IPS DF 6.9 (cell line): ENCODE measurements around the gene PXDC1.
"Not testable (repeated sequence)": the region's sequence is repeated elsewhere in the genome, so short reads cannot be mapped to it uniquely, and the experiment has no call there.

Experiments used
- DNase-seq: peaks from one replicate; pipeline ENCODE4 v3.0.0-alpha.2; 2013; ENCODE audit warnings: low read depth, low spot score
- H3K27ac ChIP-seq: one replicate; pipeline ENCODE4 v1.5.1; 2013; ENCODE audit warnings: low read length, control low read depth
- H3K27me3 ChIP-seq: 2 replicates; pipeline ENCODE4 v1.6.1; 2013; ENCODE audit warnings: mild to moderate bottlenecking, low read length; ENCODE audit not compliant: control insufficient read depth, insufficient read depth
- H3K36me3 ChIP-seq: 2 replicates; pipeline ENCODE4 v1.6.1; 2013; ENCODE audit warnings: low read length; ENCODE audit not compliant: control insufficient read depth, insufficient read depth
- H3K4me1 ChIP-seq: 2 replicates; pipeline ENCODE4 v1.6.1; 2013; ENCODE audit warnings: low read length; ENCODE audit not compliant: control insufficient read depth, insufficient read depth
- H3K4me3 ChIP-seq: 2 replicates; pipeline ENCODE4 v1.5.1; 2013; ENCODE audit warnings: mild to moderate bottlenecking, low read length
- H3K9me3 ChIP-seq: 2 replicates; pipeline ENCODE4 v1.6.1; 2013; ENCODE audit warnings: low read length, inconsistent platforms; ENCODE audit not compliant: control insufficient read depth, insufficient read depth
- WGBS: extraction: QIAGEN DNeasy Blood & Tissue Kit; methylation state at CpG from one replicate; pipeline ENCODE4 v1.1.7; 2013; ENCODE audit warnings: mixed read lengths, missing lambda C conversion rate; ENCODE audit not compliant: insufficient read length, insufficient coverage; 5-methylcytosine and 5-hydroxymethylcytosine counted together

The PXDC1 gene

DNA sequence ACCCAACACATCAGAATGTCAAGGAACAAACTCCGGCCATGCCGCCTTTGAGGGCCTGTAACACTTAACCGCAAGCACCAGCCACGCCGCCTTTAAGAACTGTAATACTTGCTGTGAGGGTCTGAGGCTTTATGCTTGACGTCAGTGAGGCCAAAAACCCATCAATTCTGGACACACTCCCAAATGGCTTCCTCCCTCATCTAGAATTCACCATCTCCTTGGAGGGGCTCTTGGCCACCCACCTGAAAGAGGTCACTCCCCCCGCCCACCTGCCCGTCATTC lies 10.4 kb upstream of the PXDC1 start:
- no peak for DNase-seq
- WGBS, result no CpG with 5 or more reads among the region's 8 CpGs
- Histone ChIP-seq H3K4me1 (peaks cover 3% of the 10 kb centered on the region), H3K27ac (no peak overlapping the region), H3K36me3 (no peaks in the 10 kb centered on the region), H3K4me3 (no peak overlapping the region), H3K27me3 (no peaks in the 10 kb centered on the region), H3K9me3 (no peaks in the 10 kb centered on the region)

DNA sequence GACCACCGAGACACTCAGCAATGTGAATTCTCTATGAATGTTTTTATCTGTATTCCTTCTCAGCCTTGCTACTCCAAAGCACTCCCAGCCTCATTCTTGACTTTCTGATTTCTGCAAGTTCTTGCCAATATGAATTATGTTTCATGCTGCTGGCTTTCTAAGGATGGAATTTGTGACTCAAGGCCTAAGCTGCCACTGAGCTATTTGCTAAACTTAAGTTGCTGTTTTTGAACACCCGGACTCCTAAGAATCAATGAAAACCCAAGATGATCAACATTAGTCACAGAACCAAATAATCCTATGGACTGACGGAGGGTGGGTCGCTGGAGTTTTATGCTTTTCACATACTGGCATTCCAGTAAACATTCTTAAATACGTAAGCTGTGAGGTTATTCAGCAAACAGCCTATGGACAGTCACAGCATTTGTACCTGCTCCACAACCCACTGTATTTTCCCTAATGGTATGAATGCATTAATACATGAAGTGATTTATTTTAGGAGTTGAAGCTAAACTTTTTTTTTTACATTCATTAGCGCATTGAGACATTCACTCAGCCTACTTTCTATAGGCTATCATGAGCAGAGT lies 8.2 kb upstream of the PXDC1 start:
- H3K4me3 ChIP-seq, result no peak overlapping the region

DNA sequence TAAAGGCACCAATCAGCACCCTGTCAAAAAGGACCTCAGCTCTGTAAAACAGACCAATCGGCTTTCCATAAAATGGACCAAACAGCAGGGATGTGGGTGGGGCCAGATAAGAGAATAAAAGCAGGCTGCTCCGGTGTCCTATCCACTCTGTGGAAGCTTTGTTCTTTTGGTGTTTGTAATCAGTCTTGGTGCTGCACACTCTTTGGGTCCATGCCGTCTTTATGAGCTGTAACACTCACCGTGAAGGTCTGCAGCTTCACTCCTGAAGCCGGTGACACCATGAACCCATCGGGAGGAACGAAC lies 7.3 kb upstream of the PXDC1 start:
- H3K9me3 ChIP-seq, result no peaks in the 10 kb centered on the region
- DNase-seq, result no peak
- no peak overlapping the region for H3K27ac ChIP-seq
- H3K4me3 ChIP-seq, result no peak overlapping the region
- no peaks in the 10 kb centered on the region for H3K36me3 ChIP-seq
- peaks cover 1% of the 10 kb centered on the region; the same call in 1 of the 2 replicates for H3K4me1 ChIP-seq
- no peaks in the 10 kb centered on the region for H3K27me3 ChIP-seq
- no CpG with 5 or more reads among the region's 7 CpGs for WGBS

More for the DNA sequence above, 8.2 kb upstream of the PXDC1 start:
- H3K27ac ChIP-seq, result no peak overlapping the region
- peaks cover 3% of the 10 kb centered on the region for H3K4me1 ChIP-seq
- H3K36me3 ChIP-seq, result no peaks in the 10 kb centered on the region
- no peak for DNase-seq
- no peaks in the 10 kb centered on the region for H3K27me3 ChIP-seq
- WGBS, result no CpG with 5 or more reads among the region's 6 CpGs
- H3K9me3 ChIP-seq, result no peaks in the 10 kb centered on the region

DNA sequence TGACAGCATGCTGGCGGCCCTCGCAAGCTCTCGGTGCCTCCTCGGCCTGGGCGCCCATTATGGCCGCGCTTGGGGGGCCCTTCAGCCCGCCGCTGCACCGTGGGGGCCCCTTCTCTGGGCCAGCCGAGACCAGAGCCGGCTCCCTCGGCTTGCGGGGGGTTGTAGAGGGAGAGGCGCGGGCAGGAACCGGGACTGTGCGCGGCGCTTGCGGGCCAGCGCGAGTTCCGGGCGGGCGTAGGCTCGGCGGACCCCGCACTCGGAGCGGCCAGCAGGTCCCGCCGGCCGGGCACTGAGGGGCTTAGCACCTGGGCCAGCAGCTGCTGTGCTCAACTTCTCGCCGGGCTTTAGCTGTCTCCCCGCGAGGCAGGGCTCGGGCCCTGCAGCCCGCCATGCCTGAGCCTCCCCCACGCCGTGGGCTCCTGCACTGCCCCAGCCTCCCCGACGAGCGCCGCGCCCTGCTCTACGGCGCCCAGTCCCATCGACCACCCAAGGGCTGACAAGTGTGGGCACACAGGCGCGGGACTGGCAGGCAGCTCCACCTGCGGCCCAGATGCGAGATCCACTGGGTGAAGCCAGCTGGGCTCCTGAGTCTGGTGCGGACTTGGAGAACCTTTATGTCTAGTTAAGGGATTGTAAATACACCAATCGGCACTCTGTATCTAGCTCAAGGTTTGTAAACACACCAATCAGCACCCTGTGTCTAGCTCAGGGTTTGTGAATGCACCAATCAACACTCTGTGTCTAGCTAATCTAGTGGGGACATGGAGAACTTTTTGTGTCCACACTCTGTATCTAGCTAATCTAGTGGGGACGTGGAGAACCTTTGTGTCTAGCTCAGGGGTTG lies 6.7 kb upstream of the PXDC1 start:
- WGBS, result no CpG with 5 or more reads among the region's 57 CpGs
- H3K4me1 ChIP-seq, H3K36me3 ChIP-seq, H3K9me3 ChIP-seq, H3K4me3 ChIP-seq, H3K27me3 ChIP-seq, H3K27ac ChIP-seq, DNase-seq: not testable (repeated sequence)

DNA sequence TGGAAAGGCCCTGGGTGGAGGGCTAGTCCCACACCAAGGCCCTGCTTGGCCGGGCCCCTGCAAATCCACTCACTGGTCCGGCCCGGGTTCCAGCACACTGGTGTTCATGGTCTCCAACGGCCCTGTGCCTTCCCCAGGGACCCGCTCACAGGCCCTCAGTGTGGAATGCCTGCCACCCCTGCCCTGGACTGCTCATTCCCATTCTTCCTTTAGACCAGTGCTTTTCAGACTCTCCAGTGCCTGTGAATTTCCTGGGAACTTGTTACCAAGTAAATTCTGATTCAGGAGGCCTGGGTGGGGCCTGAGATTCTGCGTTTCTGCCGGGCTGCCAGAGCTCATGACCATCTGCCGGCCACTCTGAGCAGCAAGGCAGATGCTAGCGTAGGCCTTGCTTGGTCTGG lies 5.7 kb upstream of the PXDC1 start:
- no peak for DNase-seq
- H3K27ac ChIP-seq, result no peak overlapping the region
- no peak overlapping the region for H3K4me3 ChIP-seq
- no peaks in the 10 kb centered on the region for H3K9me3 ChIP-seq
- WGBS, result no CpG with 5 or more reads among the region's 9 CpGs
- H3K4me1 ChIP-seq, result peaks cover 1% of the 10 kb centered on the region; the same call in 1 of the 2 replicates
- peaks cover 11% of the 10 kb centered on the region; the same call in 1 of the 2 replicates for H3K27me3 ChIP-seq
- no peaks in the 10 kb centered on the region for H3K36me3 ChIP-seq

DNA sequence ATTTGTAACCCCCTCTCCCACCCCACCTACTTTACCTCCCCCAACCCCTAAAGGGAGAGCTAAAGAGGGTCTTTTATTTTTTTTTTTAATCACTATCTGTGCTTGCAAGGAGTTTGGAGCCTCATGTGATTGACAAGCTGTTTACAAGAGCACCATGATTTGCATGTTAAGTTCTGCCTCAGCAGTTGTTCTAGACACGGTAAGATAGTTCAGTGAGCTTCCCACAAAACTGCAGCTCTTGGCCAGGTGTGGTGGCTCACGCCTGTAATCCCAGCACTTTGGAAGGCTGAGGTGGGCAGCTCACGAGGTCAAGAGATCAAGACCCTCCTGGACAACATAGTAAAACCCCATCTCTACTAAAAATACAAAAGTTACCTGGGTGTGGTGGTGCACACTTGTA lies 5.0 kb upstream of the PXDC1 start:
- WGBS, result no CpG with 5 or more reads among the region's 3 CpGs
- H3K36me3 ChIP-seq, result no peaks in the 10 kb centered on the region
- no peak overlapping the region for H3K27ac ChIP-seq
- no peak for DNase-seq
- no peak overlapping the region for H3K4me3 ChIP-seq
- H3K9me3 ChIP-seq, result no peaks in the 10 kb centered on the region
- H3K27me3 ChIP-seq, result peaks cover 13% of the 10 kb centered on the region; the same call in 1 of the 2 replicates
- peaks cover 1% of the 10 kb centered on the region; the same call in 1 of the 2 replicates for H3K4me1 ChIP-seq

DNA sequence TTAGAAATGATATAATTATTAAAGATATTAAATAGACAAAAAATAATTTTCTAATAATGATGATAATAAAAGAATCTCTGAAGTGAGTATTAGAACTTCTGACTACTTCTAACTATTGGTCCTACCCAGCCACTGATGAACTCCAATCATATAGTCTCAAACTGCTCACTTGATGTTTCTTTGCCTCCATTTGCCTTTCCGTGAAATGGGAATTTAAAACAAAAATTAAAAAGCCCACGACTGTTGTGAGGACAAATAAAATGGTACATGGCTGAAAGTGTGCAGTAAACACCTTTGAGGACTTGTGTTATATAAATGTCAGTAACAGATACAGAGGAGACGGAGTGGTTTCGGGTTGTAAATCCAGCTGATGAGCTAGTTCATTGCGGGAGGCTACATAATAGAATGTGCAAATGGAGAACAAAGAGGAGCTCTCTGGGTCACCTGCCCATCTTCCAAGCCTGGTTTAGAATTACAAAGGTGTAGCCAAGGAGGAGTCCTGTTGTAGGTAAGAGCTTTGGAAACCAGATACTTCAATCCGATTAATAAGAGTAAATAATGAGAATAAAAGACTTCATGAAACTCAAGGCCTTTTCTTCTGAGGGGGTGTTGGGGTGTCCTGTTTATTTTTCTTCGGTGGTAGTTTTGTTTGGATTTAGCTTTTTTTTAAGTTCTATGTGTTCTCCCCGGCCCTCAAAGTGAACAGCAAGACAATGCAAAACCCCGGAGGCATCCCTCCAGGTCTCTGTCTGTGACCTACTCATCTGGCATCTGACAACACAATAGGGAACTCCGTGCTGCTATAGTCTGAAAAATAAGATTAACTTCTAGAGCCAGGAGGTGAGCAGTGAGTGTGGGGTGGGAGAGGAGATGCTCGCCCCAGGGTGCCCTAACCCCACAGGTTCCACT lies 4.4 kb upstream of the PXDC1 start:
- whole genome bisulfite sequencing, result no CpG with 5 or more reads among the region's 11 CpGs
- H3K4me1 ChIP-seq, result peaks cover 1% of the 10 kb centered on the region; the same call in 1 of the 2 replicates
- H3K4me3 ChIP-seq, result no peak overlapping the region
- H3K36me3 ChIP-seq, result no peaks in the 10 kb centered on the region
- no peaks in the 10 kb centered on the region for H3K9me3 ChIP-seq
- DNase-seq, result no peak
- no peak overlapping the region for H3K27ac ChIP-seq
- H3K27me3 ChIP-seq, result peaks cover 15% of the 10 kb centered on the region; the same call in 1 of the 2 replicates

DNA sequence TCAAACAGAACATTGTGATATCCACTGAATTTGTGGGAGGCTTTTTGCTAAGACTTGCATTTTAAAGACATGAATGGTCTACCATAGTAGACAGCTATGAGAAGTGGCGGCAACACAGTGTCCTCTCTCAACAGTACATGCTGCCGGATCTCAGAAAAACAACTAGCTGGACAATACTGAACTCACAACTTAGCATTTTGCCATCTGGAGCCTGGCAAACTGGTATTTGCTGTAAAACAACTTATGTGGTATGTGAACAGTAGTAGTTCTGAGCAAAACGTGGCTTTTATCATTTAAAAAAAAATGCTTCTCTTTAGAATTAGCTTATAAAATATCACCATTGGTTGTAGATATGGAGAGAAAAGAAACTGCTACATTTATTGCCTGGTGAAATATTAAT lies 3.3 kb upstream of the PXDC1 start:
- no peak for DNase-seq
- WGBS, result no CpG with 5 or more reads among the region's 3 CpGs
- Histone ChIP-seq H3K27me3 (peaks cover 18% of the 10 kb centered on the region; the same call in 1 of the 2 replicates), H3K4me3 (no peak overlapping the region), H3K9me3 (no peaks in the 10 kb centered on the region), H3K36me3 (no peaks in the 10 kb centered on the region), H3K27ac (no peak overlapping the region), H3K4me1 (peaks cover 1% of the 10 kb centered on the region; the same call in 1 of the 2 replicates)

DNA sequence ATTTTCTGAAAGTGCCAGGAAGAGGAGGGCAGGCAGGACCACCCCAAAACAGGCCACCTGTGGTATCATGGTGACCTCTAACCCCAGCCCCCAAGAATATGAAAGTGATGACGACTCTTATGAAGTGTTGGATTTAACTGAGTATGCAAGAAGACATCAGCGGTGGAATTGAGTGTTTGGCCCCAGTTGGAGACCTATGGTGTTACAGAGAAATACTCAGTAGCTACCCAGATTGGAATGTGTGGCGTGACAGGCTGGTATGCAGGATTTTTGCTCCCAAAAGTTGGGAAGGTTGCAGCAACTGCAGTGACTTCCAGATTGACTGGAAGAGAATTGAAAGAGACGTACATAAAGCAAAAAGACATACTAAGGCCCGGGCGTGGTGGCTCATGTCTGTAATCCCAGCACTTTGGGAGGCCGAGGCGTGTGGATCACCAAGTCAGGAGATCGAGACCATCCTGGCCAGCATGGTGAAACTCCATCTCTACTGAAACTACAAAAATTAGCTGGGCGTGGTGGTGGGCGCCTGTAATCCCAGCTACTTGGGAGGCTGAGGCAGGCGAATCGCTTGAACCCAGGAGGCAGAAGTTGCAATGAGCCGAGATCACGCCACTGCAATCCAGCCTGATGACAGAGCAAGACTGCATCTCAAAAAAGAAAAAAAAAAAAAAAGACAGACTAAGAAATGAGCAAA lies 2.7 kb upstream of the PXDC1 start:
- H3K9me3 ChIP-seq, H3K27ac ChIP-seq, H3K36me3 ChIP-seq, DNase-seq, H3K4me3 ChIP-seq, H3K4me1 ChIP-seq: not testable (repeated sequence)
- H3K27me3 ChIP-seq, result peaks cover 21% of the 10 kb centered on the region; the same call in 1 of the 2 replicates
- no CpG with 5 or more reads among the region's 15 CpGs for WGBS
